Cardiac muscle cell (in vitro differentiated cells and primary cell): ENCODE measurements around the gene B3GNT9. TPM values are rescaled to one million over a fixed set of nuclear protein-coding genes. Genes with fewer than 3 reads are reported as not detected.
A peak's percentile ranks its signal among the peaks of the same experiment; 100 is the strongest.

Experiments
- DNase-seq, 2 donors: peaks; one replicate each; pipeline versions ENCODE4 v3.0.0 to v3.0.0-alpha.2; 2010 to 2017; ENCODE audit warnings: low read depth in 1 of 2, low spot score in 1 of 2
- H3K27ac ChIP-seq: fragments of 200-600 bp; sonication (generic); 2 replicates; pipeline ENCODE4 v1.5.1; 2016
- H3K27me3 ChIP-seq: fragments of 200-600 bp; sonication (generic); 2 replicates; pipeline ENCODE4 v1.6.0; 2016; ENCODE audit warnings: control low read depth
- H3K36me3 ChIP-seq: fragments of 200-600 bp; sonication (generic); 2 replicates; pipeline ENCODE4 v1.5.1; 2016; ENCODE audit warnings: control low read depth
- H3K4me1 ChIP-seq: fragments of 200-600 bp; sonication (generic); 2 replicates; pipeline ENCODE4 v1.8.1; 2017; ENCODE audit warnings: low read depth, mild to moderate bottlenecking, mixed run types
- H3K4me3 ChIP-seq: fragments of 200-600 bp; sonication (generic); 2 replicates; pipeline ENCODE4 v1.5.1; 2016; ENCODE audit warnings: mild to moderate bottlenecking
- H3K9me3 ChIP-seq: fragments of 200-600 bp; sonication (generic); 2 replicates; pipeline ENCODE4 v1.5.1; 2017; ENCODE audit warnings: low read depth, mild to moderate bottlenecking, control low read depth
- polyA plus RNA-seq: library from polyadenylated mRNA; unstranded; fragments of >200 nt; fragmentation: Nextera tagmentation; extraction: Ambion mirVana; gene quantifications from 2 replicates; pipeline ENCODE4 v1.2.1, GENCODE V29; 2016
- total RNA-seq: library from RNA; depleted of rRNA; stranded (reverse); fragments of >200 nt; gene quantifications from 2 replicates; pipeline ENCODE4 v1.2.3, GENCODE V29; 2016
- TF ChIP-seq, protein P1 (sequence below): IDR thresholded peaks from 2 replicates; pipeline ENCODE4 v1.5.1; 2012; ENCODE audit warnings: low read depth, mild to moderate bottlenecking, low read length

B3GNT9 gene
- total and polyA plus RNA-seq, 2 experiments from 2014 or later: 18.0 to 34.7 TPM

DNA sequence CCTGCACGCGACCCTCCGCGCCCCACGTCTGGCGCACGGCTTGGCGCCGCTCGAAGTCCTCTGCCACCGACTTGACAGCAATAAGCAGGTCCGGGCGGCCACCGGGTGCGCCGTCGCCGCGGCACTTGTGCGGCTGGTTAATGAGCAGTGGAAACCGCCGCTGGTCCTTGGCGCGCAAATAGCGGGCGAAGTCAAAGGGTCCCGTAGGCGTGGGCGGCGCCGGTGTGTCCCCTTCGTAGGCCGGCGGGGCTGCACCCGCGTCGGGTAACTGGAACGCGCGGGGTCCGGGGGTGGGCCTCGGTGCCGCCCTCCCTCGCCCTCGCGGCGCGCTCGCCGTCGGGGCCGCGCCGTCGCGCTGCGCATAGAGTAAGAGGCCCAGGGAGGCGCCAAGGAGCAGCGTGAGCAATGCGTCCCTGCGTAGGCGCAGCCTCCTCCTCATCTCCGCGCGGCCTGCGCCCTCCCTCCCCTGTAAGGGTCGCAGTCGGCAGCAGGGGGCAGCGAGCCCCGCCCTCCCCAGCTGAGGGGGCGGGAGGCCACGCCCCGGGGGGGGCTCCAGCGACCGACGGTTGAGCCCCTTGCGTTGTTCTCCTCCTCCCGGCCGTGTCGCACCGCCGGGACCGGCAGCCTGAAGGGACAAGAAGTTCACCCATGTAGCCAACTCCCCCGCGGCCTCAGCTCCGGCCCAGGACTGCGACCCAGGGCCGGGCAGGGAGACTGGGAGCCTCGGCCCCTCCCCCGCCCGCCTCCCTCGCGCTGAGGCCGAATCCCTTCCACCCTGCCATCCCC lies 558 bp downstream of the B3GNT9 start:
- H3K36me3 ChIP-seq: peaks cover 7% of the 10 kb centered on the region
- peaks cover 37% of the 10 kb centered on the region for H3K27me3 ChIP-seq
- H3K27ac ChIP-seq: peak overlapping the region; percentile 5
- H3K9me3 ChIP-seq: no peaks in the 10 kb centered on the region
- no peaks in the 10 kb centered on the region for H3K4me1 ChIP-seq
- H3K4me3 ChIP-seq: peak overlapping the region; percentile 47
- peak; percentile 66 to 90 for DNase-seq
- TF ChIP-seq, protein P1, sequence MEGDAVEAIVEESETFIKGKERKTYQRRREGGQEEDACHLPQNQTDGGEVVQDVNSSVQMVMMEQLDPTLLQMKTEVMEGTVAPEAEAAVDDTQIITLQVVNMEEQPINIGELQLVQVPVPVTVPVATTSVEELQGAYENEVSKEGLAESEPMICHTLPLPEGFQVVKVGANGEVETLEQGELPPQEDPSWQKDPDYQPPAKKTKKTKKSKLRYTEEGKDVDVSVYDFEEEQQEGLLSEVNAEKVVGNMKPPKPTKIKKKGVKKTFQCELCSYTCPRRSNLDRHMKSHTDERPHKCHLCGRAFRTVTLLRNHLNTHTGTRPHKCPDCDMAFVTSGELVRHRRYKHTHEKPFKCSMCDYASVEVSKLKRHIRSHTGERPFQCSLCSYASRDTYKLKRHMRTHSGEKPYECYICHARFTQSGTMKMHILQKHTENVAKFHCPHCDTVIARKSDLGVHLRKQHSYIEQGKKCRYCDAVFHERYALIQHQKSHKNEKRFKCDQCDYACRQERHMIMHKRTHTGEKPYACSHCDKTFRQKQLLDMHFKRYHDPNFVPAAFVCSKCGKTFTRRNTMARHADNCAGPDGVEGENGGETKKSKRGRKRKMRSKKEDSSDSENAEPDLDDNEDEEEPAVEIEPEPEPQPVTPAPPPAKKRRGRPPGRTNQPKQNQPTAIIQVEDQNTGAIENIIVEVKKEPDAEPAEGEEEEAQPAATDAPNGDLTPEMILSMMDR: peak; percentile 14

DNA sequence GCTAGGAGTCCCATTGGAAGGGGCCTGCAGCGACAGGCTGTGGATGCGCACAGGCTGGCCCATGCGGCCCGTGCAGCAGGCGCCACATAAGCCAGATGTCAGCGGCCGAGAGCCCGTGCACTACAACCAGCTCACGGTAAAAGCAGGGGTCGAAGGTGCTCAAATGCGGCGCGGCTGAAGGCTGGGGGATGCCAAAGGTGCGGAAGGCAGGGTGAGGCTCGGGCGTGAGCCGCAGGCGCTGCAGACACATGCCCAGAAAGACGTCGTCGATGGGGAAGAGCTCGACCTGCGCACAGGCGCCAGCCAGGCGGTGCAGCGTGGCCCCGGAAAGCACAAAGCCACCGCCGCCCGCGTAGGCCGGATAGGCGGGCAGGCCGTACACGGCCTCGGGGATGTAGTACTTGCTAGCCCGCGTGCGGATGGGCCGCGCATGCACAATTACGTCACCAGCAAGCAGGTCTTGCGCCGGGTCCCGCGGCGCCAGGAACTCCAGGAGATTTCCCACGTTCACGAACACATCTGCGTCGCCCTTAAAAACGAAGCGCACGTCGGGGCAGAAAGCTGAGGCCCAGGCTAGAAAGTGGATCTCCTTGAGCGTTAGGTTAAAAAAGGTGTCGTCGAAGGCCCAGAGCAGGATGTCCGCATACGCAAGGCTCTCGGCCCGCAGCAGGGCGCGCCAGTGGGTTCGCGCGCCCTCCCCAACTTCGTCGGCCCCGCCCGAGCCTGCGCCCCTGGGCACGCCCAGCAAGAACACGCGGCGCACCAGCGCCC lies 1.3 kb downstream of the B3GNT9 start:
- Histone ChIP-seq H3K4me1 (no peaks in the 10 kb centered on the region), H3K27ac (no peak overlapping the region), H3K36me3 (peaks cover 8% of the 10 kb centered on the region), H3K4me3 (no peak overlapping the region), H3K27me3 (peaks cover 29% of the 10 kb centered on the region), H3K9me3 (no peaks in the 10 kb centered on the region)
- TF ChIP-seq, protein P1: no peak
- no peak for DNase-seq

DNA sequence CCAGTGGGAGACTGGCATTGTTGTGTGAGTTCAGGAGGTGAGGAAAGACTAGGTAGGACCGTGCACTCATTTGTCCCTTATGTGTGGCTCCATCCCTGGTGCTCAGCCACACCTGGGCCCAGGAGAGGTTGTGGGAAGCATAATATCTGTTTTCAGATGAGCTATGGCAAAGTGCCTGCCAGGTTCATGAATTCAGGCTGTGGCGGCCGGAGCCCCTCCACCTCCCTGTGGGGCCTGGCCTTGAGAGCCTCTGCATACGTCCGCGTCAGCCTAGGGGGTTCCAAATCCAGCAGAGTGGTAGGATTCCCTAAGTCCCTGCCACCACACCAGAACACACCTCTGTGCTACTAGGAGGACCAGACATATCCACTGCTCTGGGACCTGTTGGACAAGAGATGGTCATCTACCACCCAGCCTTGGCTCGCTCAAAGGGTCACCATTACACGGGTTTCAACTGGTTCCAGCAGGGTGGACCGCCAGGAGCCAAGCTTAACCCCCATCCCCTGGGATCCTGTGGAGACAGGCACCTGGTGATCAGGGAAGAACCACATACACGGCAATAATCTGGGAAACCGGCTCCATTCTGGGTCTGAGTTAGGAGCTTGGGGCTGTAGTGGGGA lies 2.0 kb downstream of the B3GNT9 start:
- H3K36me3 ChIP-seq: peaks cover 15% of the 10 kb centered on the region

DNA sequence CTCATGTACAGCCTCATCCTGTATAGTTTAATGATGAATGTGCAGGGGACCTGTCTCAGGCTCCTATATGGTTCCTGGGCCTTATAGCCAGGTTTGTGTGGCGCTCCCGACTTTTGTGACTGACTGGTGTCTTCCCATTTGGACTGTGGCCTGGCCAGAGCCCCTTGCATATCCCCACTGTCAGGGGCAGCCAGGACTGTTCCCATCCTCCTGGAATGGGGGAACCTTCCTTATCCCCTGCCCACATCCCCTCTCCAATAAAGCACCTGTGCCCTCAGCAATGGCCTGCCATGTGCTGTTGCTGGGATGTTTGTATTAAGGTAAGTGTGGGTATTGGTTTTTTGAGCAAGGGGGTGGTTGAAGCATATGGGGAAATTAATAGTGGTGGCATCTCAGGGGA lies 2.6 kb downstream of the B3GNT9 start:
- no peak for DNase-seq
- Histone ChIP-seq H3K9me3 (no peaks in the 10 kb centered on the region), H3K4me3 (no peak overlapping the region), H3K27ac (no peak overlapping the region), H3K36me3 (peaks cover 19% of the 10 kb centered on the region), H3K4me1 (no peaks in the 10 kb centered on the region), H3K27me3 (peaks cover 16% of the 10 kb centered on the region)
- TF ChIP-seq, protein P1: no peak

More for the DNA sequence above, 2.0 kb downstream of the B3GNT9 start:
- TF ChIP-seq, protein P1: no peak
- no peak overlapping the region for H3K4me3 ChIP-seq
- no peaks in the 10 kb centered on the region for H3K9me3 ChIP-seq
- DNase-seq: no peak
- no peaks in the 10 kb centered on the region for H3K4me1 ChIP-seq
- peaks cover 22% of the 10 kb centered on the region for H3K27me3 ChIP-seq
- H3K27ac ChIP-seq: no peak overlapping the region

DNA sequence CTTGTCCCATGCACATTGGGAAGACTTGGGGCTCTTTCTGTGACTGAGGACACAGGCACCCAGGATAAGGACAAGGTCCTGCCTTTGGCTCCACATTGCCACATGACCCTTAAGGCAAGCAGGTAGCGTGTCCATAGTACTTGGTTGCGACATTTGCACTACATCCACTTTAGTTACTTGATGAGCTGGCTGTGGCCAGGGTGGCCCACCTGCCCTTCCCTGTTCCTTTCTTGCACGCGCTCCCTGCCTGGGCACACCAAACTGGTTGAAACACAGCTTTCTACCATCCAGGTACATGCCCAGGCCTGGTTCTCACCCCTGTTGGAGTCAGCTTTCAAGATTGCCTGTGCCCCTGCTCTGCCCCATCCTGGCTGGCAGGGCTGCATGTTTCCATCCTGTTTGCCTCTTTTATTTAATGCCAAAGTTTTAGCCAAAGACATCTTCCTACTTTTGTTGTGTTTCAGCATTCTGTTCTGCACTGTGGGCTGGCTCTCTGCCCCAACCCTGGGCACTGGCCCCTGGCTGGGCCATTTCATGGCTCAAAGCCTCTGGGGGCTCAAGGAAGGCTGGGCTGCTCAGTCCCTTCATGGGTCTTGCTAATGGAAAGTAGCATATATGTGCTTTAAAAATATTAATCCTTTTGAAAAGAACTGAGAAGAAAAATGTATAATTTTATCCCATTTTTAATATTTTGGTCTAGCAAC lies 3.2 kb downstream of the B3GNT9 start:
- H3K4me1 ChIP-seq: no peaks in the 10 kb centered on the region
- TF ChIP-seq, protein P1: no peak
- no peak overlapping the region for H3K4me3 ChIP-seq
- H3K27me3 ChIP-seq: peaks cover 10% of the 10 kb centered on the region
- H3K36me3 ChIP-seq: peaks cover 19% of the 10 kb centered on the region
- no peaks in the 10 kb centered on the region for H3K9me3 ChIP-seq
- DNase-seq: no peak
- H3K27ac ChIP-seq: no peak overlapping the region
